Occipital lobe (tissue), 2 donors: ENCODE measurements around the gene INCENP. TPM values are rescaled to one million over a fixed set of nuclear protein-coding genes. Genes with fewer than 3 reads are reported as not detected.

ENCODE experiments used
- DNase-seq: peaks from one replicate; lab custom pipeline; 2025; lab: John Stamatoyannopoulos, UW
- total RNA-seq: library from RNA; depleted of rRNA; stranded (reverse); fragments of >200 nt; gene quantifications from one replicate; pipeline ENCODE4 v1.2.3, GENCODE V29; 2014

The INCENP gene
- total RNA-seq, 1 donor from 2014 or later: 25.1 TPM

DNA sequence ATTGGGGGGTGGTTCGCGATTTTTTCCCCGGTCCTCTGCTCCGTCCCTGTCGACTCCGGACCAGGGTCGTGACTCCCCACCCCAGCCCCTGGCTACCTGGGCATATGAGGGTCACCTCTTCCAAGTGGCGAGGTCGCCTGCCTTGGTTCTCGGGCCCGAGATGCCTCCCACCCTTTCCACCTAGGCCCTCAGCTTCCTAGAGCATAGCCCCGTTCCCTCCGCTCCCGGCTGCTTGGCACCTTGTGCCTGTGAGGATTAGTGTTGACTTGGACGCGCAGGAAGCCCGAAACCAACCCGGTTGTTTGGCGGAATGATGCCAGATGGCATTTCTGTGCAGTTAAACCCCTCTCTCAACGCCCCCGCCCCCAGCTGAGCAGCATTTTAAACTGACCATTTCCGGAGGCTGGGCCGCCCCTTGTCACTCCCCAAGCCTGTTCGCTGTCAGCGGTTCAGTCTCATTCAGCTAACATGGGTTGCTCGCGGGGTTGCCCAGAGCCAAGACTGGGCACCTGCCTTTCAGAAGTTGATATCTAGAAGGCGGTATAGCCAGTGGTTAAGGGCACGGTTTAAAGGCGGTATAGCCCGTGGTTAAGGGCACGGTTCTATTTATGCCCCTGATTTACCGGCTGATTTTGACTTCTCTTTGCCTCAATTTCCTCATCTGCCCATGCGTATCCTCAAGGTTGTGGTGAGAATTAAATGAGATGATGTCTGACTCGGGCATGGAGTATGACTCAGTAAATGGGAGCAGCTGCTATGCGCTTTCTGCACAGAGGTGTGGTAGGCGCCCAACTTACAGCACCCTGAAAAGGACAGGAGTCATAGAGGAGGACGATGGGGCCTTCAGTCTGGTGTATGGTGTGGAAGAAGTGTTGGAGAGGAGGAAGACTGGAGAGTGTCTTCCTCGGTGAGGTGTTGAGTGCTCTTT is 639 bp downstream of the INCENP start:
- no peak for DNase-seq

DNA sequence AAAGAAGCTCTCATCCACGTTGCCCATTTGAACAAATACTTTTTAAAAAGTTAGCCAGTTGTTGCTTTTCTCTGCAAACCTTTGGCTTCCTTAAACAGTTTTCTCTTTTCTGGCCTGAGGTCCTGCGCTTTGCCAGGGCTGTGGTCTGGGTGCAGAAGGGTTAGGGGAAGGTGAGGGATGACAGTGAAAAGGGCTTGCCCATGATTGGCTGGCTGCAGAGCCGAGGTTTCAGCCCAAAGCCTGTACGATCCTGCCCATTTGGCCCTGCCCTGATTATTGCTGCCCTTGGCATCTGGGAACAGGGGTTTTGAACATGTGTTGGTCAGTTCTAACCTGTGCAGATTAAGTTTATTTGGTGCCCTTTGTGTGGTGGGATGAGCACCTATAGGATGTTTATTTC is 1.5 kb downstream of the INCENP start:
- DNase-seq: no peak

DNA sequence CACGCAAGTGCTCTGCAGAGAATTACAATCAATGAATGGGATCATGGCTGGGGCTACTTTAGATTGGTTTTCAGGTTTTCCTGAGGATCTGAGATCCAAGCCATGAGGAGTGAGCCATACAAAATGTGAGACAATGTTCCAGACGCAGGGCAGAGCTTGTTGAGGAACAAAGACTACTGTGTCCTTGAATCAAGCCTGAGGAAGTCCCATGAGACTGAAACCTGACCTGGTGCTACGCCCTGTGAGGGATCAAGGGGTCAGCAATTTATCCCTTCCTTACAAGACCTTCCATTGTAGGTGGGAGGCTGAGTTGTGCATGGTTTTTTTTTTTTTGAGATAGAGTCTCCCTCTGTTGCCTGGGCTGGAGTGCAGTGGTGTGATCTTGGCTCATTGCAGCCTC is 2.1 kb downstream of the INCENP start:
- DNase-seq: no peak

DNA sequence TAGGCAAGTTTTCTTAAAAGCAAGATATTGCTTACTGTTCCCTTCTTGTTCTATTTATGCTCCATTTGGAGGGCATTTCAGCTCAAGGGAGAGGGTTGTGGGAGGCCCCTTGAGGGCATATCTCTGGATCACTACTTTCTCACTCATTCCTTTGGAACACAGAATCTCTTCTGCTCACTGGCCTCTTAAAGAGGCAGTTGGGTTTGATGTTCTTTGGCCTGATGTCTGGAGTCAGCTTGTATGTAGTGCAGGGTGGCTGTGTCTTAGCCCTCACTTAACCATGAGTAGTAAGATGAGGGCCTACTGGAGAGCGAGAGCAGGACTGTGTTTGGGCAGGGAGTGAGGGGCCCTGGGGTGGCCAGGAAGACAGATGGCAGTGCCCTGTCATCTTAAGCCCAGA is 3.6 kb downstream of the INCENP start:
- no peak for DNase-seq

DNA sequence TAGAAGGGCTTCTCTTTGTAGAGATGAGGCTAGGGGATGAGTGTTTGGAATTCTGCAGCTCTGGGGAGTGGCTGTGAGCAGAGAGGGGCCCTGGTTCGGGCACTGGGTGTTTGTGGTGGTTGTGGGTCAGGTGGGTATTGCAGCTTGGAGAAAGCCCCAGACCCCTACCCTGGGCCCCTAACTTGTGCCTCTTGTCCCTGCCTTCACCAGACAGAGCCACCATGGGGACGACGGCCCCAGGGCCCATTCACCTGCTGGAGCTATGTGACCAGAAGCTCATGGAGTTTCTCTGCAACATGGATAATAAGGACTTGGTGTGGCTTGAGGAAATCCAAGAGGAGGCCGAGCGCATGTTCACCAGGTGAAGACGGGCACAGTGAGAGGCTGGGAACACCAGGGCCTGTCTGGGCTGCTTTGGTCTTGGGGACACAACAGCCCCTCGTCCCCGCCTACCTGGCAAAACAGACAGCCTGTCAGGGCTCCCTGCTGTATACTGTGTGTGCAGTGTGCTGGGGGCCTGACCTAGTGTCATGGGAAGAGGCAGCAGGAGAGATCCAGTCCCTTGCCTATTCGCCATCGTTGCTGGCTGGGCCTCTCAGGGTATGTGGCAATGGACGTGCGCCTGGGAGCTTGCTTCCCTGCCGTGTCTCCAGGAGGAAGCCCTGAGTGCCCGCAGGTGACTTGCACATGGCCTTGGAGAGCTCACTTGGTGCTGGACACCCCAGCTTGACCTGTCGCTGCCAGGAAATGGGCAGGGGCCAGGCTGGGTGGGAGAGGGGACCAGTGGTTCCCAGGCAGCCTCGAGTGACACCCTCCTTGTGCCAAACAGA is 4.3 kb downstream of the INCENP start:
- DNase-seq: no peak

DNA sequence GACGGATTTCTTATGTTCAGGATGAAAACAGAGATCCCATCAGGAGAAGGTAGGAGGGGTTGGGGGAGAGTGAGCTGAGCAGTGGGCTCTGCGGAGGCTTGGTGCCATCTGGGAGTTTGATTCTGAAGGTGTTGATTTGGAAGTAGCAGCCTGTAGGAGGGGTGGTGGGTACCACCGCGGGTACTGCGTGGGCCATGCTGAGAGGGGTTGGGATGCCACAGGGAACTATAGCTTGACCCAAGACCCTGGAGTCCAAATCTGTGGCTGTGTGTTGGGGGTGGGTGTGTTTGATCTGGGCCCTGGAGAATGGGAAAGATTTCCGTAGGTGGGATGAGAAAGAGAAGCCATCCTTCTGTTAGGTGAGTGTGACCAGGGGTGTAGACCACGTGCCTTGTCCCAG is 5.0 kb downstream of the INCENP start:
- DNase-seq: no peak

DNA sequence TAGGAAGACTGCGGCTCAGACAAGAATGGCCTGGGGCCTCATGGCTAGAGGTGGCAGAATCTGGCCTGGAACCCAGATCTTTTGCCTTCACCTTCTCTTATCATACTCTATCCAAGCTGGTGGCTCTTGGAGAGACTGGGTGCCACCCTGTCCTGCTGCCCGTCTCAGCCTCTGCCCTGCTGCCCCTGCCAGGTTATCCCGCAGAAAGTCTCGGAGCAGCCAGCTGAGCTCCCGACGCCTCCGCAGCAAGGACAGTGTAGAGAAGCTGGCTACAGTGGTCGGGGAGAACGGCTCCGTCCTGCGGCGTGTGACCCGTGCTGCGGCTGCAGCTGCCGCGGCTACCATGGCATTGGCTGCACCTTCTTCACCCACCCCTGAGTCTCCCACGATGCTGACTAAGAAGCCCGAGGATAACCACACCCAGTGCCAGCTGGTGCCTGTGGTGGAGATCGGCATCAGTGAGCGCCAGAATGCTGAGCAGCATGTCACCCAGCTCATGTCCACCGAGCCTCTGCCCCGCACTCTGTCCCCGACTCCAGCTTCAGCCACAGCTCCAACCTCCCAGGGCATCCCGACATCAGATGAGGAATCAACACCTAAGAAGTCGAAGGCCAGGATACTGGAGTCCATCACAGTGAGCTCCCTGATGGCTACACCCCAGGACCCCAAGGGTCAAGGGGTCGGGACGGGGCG is 5.9 kb downstream of the INCENP start:
- no peak for DNase-seq

DNA sequence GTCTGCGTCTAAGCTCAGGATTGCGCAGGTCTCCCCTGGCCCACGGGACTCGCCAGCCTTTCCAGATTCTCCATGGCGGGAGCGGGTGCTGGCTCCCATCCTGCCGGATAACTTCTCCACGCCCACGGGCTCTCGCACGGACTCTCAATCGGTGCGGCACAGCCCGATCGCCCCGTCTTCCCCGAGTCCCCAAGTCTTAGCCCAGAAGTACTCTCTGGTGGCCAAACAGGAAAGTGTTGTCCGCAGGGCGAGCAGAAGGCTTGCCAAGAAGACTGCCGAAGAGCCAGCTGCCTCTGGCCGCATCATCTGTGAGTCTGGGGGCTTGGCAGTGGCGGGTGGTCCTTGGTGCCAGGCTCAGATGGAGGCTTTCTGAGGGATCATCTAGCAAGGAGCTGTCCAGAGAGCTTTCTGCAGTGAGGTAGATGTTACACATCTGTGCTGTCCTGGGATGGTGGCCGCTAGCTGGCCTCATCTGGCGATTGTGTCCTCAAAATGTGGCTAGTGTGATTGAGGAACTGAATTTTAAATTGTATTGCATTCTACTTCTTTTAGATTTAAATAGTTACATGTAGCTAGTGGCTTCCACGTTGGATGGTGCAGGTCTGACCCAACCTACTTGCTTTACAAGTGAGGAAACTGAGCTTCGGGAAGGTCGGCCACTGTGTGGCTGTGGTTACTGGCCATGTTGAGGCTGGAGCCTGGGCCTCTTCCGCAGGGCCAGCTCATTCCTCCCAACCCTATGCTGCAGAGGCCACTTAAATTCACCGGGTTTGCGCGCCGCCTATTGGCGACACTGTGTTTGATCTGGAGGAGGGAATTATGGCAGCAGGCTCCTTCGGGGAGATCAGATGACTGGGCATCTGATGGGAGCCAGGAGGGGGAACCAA is 6.7 kb downstream of the INCENP start:
- DNase-seq: no peak

DNA sequence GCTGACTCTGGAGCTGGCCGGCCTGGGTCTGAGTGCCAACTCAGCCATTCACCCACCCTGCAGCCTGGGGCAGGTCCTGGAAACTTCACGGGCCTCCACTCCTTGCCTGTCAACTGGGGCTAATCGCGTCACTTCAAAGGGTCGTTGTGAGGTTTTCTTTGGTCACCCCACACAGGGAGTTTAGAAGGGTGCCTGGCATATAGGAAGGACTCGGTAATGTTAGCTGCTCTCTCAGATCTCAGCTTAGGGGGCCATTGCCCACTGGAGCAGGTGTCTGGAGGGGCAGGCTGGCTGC is 7.3 kb downstream of the INCENP start:
- no peak for DNase-seq

DNA sequence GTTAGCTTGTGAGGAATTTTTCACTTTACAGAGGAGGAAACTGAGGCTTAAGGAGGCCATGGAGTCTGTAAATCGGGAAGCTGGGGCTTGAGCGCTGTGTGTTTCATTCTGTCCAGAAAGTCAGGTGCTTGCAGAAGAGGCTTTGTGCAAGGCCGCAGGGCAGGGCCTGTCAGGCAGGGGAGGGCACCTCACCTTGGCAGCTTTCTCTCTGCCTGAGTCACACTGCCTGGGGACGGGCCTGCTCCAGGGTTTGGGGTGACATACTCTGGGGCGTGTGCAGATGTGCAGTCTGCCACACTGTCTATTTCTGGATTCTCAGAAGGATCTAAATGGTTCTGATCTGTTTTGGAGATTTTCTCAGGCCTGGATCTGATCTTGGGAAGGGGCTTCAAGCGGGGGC is 8.4 kb downstream of the INCENP start:
- no peak for DNase-seq

DNA sequence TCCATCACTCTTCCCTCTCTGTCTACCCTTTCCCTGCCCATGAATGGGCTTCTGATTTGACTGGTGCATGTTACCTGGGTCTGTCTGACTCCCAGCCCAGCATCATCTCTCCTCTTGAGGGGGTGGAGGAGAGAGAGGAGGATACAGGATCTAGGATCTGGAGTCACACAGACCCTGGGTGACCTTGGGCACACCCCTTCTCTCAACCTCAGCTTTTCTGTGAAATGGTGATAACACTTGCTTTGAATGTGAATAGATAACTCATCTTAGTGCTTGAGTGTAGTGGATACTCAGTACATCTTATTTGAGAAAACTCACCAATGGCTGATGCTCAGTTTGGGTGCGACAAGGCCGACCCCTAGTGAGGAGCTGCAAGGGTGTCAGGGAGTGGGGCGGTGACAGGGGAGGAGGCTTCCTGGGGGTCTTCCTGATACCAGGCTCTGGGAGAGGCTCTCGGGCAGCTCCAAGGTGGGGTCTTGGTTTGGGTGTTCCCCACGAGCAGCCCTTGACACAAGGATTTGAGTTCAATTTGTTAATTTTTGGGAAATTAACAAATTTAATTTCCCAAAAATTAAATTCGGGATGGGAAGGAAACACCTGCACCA is 9.0 kb downstream of the INCENP start:
- no peak for DNase-seq

DNA sequence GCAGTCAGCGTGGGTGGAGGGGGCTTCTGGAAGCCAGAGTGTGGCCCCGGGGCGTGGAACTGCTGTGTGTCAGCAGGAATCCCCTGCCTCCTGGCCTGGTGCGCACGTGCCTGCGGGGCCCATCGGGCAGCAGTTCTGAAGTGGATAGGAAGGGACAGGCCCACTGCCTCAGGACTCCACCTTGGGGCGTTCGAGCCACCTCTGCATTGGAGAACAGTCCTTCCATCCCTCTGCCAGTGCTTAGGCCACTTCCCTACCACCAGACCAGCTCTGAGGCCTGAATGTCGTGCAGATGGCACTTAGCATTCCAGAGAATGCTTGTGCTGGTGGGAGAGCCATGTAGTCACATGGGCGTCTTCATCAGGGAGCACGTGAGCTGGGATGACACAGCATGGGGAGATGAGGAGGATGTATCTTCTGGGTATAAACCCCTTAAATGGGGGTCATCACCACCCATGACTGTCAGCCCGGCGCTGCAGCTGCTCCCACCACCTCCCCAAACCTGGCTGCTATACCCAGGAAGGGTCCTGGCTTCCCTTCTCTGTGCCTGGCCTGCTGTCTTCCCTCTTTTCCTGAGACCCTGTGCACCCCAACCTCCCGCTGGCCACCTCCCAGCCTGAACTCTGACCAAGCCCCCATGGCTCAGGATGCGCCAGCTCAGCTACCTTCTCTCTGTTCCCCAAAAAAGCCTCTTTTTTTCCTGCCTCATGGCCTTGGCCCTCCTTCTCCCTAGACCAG is 9.7 kb downstream of the INCENP start:
- DNase-seq: no peak

DNA sequence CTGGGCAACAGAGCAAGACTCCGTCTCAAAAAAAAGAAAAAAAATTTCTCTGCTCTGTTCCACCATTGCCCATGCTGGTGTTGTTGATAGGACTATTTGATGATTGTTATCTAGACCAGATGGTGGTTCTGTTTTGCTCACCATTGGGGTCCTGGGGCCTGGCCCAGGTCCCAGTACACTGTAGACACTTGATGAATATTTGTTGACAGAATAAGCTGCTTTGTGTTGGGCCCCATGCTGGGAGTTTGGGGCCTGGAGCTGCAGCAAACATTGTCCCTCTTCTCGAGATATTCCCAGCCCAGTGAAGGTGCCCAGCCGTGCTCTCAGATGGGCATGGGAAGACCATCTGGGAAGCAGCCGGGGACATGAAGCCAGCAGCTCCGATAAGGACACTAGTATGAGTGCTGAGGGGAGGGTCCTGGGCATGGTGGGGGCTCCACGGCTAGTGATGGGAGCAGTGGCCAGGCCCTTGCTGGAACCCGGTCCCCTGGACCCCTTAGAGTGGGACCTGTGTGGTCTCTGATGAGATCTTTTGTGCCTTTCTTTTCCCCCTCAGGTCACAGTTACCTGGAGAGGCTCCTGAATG is 13.6 kb downstream of the INCENP start:
- no peak for DNase-seq

DNA sequence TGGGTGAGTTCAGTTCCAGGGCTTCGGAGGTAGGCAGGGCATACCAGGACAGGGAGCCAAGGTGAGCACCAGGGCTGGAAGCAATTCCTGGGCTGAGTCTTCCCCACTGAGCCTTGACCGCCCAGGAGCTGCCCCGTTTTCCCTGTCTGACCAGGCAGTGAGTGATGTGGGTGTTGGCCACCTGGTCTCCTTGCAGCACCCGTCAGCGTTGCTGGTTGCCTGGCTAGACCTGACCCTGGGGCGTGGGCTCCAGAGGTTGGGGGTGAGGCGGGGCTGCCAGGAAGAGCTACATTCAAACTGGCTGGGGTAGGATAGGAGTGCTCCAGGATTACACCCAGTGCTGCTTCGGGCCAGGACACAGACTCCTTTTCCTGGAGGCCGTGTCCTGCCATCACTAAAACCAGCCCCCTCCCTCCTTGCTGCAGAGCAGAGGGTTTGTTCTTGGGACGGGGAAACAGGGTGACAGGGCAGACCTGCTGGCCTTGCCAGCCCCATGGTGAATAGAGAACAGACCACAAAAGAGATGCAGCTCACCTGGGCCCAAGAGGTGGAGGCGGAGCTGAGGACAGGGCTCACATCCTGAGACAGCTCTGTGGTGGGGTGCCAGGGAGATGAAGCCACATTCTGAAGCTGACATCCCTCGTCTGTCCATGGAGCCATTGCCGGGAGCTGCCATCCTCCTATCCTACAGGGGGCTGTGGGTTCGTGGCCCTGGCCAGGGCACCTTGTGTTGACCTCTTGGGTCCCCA is 14.2 kb downstream of the INCENP start:
- no peak for DNase-seq

DNA sequence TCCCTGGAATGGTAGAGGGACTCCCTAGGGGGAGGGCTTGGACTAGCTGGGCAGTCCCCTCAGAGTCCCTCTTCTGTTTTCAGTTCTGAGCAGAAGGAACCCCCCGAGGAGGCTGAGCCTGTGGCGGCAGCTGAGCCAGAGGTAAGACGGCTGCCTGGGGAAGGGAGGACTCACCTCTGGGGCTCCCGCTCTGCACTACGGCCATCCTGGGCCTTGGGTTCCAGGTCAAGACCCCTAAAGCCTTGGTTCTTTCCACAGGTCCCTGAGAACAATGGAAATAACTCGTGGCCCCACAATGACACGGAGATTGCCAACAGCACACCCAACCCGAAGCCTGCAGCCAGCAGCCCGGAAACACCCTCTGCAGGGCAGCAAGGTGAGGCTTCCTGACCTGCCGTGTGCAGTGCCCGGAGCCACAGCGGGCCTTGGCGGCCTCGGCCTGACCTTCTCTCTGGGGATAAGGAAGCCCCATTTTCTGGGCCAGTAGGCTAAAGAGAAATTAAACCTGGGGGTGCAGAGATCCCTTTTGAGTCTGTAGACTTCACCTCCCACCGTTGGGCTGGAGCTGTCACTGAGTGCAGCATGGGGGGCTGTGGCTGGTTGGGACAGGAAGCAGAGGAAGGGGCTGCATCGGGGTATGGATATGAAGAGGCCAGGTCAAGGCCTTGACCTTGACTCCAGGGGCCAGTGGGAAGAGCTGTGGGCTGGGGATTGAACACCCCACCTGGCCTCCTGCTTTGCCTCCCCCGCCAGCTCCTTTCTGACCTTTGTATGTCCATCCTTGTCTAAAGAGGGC is 15.0 kb downstream of the INCENP start:
- DNase-seq: no peak

DNA sequence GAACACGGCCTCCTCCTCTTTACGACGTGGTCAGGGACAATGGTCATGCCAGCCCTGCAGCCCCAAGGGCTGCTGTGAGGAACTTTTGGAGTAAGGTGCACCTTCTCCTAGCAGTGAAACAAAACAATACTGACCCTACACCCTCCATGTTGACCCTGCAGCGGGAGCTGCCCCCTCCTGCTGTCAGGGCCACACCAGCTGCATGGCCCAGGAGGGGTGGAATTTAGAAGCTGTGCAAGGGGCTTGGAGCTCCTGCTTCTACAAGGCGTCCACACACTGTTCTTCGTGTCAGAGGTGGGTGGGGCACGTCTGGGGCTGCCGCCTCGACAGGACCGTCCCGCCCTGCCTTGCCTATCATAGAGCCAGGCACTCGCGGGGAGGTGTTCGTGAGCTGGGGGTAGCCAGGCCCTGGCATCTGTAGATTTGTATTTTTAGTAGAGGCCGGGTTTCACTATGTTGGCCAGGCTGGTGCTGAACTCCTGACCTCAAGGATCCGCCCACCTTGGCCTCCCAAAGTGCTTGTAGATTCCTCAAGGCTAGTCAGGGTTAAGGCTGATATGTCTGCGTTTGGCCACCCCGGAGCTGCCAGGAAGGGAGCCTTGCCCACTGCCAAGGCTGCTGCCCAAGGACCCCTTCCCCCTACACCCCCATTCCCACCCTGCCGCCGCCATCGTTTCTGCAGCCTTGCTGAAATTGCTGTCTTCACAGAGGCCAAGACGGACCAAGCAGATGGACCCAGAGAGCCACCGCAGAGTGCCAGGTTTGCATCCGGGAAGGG is 15.9 kb downstream of the INCENP start:
- DNase-seq: no peak
